Stimulated activated CD4-positive, alpha-beta T cell treated with anti-CD3 and anti-CD28 coated beads, TNF-alpha, amount 100 ng/mL, for 1 hour (primary cell): Measurements from ENCODE around the gene RHEBL1.
A peak's percentile ranks its signal among the peaks of the same experiment; 100 is the strongest.

Experiments used
- DNase-seq, 3 donors: peaks; one replicate each; pipeline ENCODE4 v3.0.0-alpha.2; 2020; ENCODE audit warnings: low read depth in 3 of 3, low spot score in 1 of 3

RHEBL1 gene

GRCh38 chr12:49022558-49023178 is 47.1 kb downstream of the RHEBL1 start:
- DNase-seq: no peak

- no peak for DNase-seq
These were observed 48.4 kb downstream of the RHEBL1 start for GRCh38 chr12:49021292-49021915.

GRCh38 chr12:49020441-49020840 is 49.3 kb downstream of the RHEBL1 start:
- DNase-seq: no peak

- no peak for DNase-seq
These were observed 50.1 kb downstream of the RHEBL1 start for GRCh38 chr12:49019443-49020324.

DNA sequence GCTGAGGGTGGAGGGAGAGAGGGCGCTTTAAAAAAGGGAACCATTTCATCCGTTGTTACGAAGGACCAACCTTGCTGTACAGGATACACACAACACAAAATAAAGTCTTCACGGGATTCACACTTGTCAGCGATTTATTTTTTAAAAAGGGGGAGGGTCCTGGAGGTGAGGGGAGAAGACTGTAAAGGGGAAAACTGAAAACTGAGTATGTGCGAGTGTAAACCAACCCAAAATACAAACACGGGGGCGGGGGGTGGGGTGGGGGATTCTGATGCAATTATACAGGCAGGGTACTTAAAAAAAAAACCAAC is 50.7 kb downstream of the RHEBL1 start:
- no peak for DNase-seq

- peak; percentile 89 to 94 (median 90) for DNase-seq
These were observed 51.3 kb downstream of the RHEBL1 start, which contains the start of gene PRKAG1 for GRCh38 chr12:49018261-49019119. PRKAG1 (minus strand) TSS chr12:49018776; CDS start chr12:49018740, 36 bp downstream.

DNA sequence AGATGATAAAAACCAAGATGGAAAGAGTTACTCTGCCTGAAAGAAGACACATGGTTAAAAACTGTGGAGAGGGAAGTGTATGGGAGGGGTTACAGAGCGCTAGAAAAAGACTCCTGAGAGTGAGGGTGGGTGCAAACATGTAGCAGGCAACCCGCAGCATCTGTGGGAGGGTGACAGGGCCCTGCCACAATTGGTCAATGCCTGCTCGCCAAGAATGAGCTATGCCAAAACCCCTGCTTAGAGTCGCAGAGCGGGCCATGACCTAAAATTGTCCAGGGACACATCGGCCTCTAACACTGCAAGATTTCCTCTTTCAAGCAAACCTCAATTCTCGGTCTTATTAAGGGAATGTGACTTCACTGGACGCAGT is 51.9 kb downstream of the RHEBL1 start:
- DNase-seq: no peak

DNA sequence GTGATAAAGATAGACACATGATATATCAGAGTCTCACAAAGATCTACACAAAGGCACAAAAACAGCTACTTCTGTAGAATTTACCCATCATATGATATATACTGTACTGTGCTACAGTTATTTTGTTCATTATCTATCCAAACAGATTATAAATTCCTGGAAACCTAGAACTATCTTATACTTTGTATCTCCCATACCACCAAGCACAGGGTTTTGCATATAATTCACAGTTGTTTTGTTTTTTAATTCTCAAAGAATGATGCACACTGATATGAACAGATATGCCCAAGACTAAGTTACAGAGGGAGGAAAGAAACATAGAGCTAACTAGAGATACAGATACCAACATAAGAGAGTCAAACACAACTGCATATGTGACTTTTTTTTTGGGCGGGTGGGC is 54.6 kb downstream of the RHEBL1 start:
- DNase-seq: no peak
